Liver (tissue), 9 donors: ENCODE results near the gene HIP1R. TPM values are rescaled to one million over a fixed set of nuclear protein-coding genes. Genes with fewer than 3 reads are reported as not detected.

Experiments
- DNase-seq: peaks from one replicate; pipeline ENCODE4 v3.0.0-alpha.2; 2017; ENCODE audit warnings: low spot score
- H3K27ac ChIP-seq, 2 donors: one replicate each; pipeline ENCODE4 v1.7.0; 2013; ENCODE audit warnings: inconsistent platforms in 2 of 2, low read length in 2 of 2, control low read depth in 1 of 2, low read depth in 1 of 2, mild to moderate bottlenecking in 1 of 2
- H3K27me3 ChIP-seq, 4 donors: one replicate each; pipeline versions ENCODE4 v1.6.1 to v1.7.0; 2013; ENCODE audit warnings: low read length in 3 of 4, inconsistent platforms in 1 of 4, mild to moderate bottlenecking in 1 of 4, moderate library complexity in 1 of 4; ENCODE audit not compliant: control insufficient read depth in 4 of 4, insufficient read depth in 4 of 4
- H3K36me3 ChIP-seq, 4 donors: one replicate each; pipeline versions ENCODE4 v1.6.1 to v1.7.0; 2013; ENCODE audit warnings: low read length in 3 of 4, mild to moderate bottlenecking in 3 of 4, low read depth in 1 of 4, moderate library complexity in 1 of 4; ENCODE audit not compliant: control insufficient read depth in 4 of 4, insufficient read depth in 3 of 4
- H3K4me1 ChIP-seq, 4 donors: one replicate each; pipeline versions ENCODE4 v1.6.1 to v1.7.0; 2013; ENCODE audit warnings: low read length in 3 of 4, mild to moderate bottlenecking in 3 of 4, moderate library complexity in 1 of 4; ENCODE audit not compliant: control insufficient read depth in 4 of 4, insufficient read depth in 4 of 4
- H3K4me3 ChIP-seq, 3 donors: one replicate each; pipeline versions ENCODE4 v1.6.1 to v1.7.0; 2013; ENCODE audit warnings: low read length in 3 of 3, control low read depth in 1 of 3, low read depth in 1 of 3, mild to moderate bottlenecking in 1 of 3
- H3K9ac ChIP-seq, 2 donors: one replicate each; pipeline ENCODE4 v1.7.0; 2013; ENCODE audit warnings: low read length in 2 of 2, mild to moderate bottlenecking in 2 of 2, moderate library complexity in 2 of 2, control low read depth in 1 of 2, low read depth in 1 of 2
- H3K9me3 ChIP-seq, 4 donors: one replicate each; pipeline versions ENCODE4 v1.6.1 to v1.7.0; 2013; ENCODE audit warnings: low read length in 3 of 4; ENCODE audit not compliant: control insufficient read depth in 4 of 4
- ATF3 ChIP-seq: IDR thresholded peaks from 2 replicates; pipeline ENCODE4 v1.6.1; 2016; ENCODE audit warnings: antibody characterized with exemption
- EGR1 ChIP-seq, 2 donors: IDR thresholded peaks; 2 replicates each; pipeline ENCODE4 v1.6.1; 2016 to 2018; ENCODE audit warnings: antibody characterized with exemption in 2 of 2, low read depth in 2 of 2
- FOXA2 ChIP-seq: IDR thresholded peaks from 2 replicates; pipeline ENCODE4 v1.6.1; 2016; ENCODE audit warnings: antibody characterized with exemption
- GABPA ChIP-seq, 2 donors: IDR thresholded peaks in 1 of 2; conservative IDR thresholded peaks in 1 of 2; 2 replicates each; pipeline ENCODE4 v1.6.1; 2016; ENCODE audit warnings: antibody characterized with exemption in 2 of 2, mild to moderate bottlenecking in 1 of 2, moderate library complexity in 1 of 2
- HNF4A ChIP-seq, 2 donors: conservative IDR thresholded peaks; 2 replicates each; pipeline ENCODE4 v1.6.1; 2016; ENCODE audit warnings: antibody characterized with exemption in 2 of 2, mild to moderate bottlenecking in 2 of 2
- HNF4G ChIP-seq: IDR thresholded peaks from 2 replicates; pipeline ENCODE4 v1.6.1; 2016; ENCODE audit warnings: antibody characterized with exemption
- JUND ChIP-seq, 2 donors: IDR thresholded peaks; 2 replicates each; pipeline ENCODE4 v1.6.1; 2016; ENCODE audit warnings: antibody characterized with exemption in 2 of 2
- MAX ChIP-seq: IDR thresholded peaks from 2 replicates; pipeline ENCODE4 v1.6.1; 2016; ENCODE audit warnings: antibody characterized with exemption
- NR2F2 ChIP-seq: IDR thresholded peaks from 2 replicates; pipeline ENCODE4 v1.6.1; 2016; ENCODE audit warnings: antibody characterized with exemption
- RAD21 ChIP-seq, 2 donors: IDR thresholded peaks; 2 replicates each; pipeline ENCODE4 v1.6.1; 2016; ENCODE audit warnings: antibody characterized with exemption in 2 of 2, mild to moderate bottlenecking in 2 of 2
- REST ChIP-seq: IDR thresholded peaks from 2 replicates; pipeline ENCODE4 v1.6.1; 2016; ENCODE audit warnings: antibody characterized with exemption, mild to moderate bottlenecking
- RXRA ChIP-seq, 2 donors: IDR thresholded peaks; 2 replicates each; pipeline ENCODE4 v1.6.1; 2017 to 2018; ENCODE audit warnings: antibody characterized with exemption in 2 of 2, mild to moderate bottlenecking in 1 of 2
- SP1 ChIP-seq: IDR thresholded peaks from 2 replicates; pipeline ENCODE4 v1.6.1; 2018; ENCODE audit warnings: antibody characterized with exemption, mild to moderate bottlenecking
- YY1 ChIP-seq: IDR thresholded peaks from 2 replicates; pipeline ENCODE4 v1.6.1; 2016; ENCODE audit warnings: antibody characterized with exemption, mild to moderate bottlenecking
- ZBTB33 ChIP-seq: IDR thresholded peaks from 2 replicates; pipeline ENCODE4 v1.6.1; 2016; ENCODE audit warnings: antibody characterized with exemption
- WGBS: extraction: QIAGEN DNeasy Blood & Tissue Kit; methylation state at CpG from one replicate; pipeline ENCODE4 v1.1.7; 2013; 5-methylcytosine and 5-hydroxymethylcytosine counted together
- polyA plus RNA-seq, 2 donors: library from polyadenylated mRNA; stranded (reverse) in 1 of 2; unstranded in 1 of 2; fragments of 200-250 nt in 1 of 2; fragments of >200 nt in 1 of 2; fragmentation: Nextera tagmentation in 1 of 2; extraction: Ambion mirVana in 1 of 2; gene quantifications; one replicate each; pipeline versions ENCODE4 v1.2.1 to v1.2.3, GENCODE V29; 2013 to 2015
- total RNA-seq, 2 donors: library from RNA; depleted of rRNA; stranded (reverse); fragments of >200 nt; gene quantifications; one replicate each; pipeline ENCODE4 v1.2.3, GENCODE V29; 2014
- TF ChIP-seq, protein P1 (sequence below): fragments of 150-350 bp; IDR thresholded peaks from 2 replicates; pipeline ENCODE4 v1.5.1; 2017; ENCODE audit warnings: improper control_type of control experiment, low read depth, low read length; ENCODE audit not compliant: missing input control
- donor health status: healthy.
- donor health status: healthy.
- donor health status: healthy.
- donor health status: healthy.
- donor health status: healthy.

The HIP1R gene, protein sequence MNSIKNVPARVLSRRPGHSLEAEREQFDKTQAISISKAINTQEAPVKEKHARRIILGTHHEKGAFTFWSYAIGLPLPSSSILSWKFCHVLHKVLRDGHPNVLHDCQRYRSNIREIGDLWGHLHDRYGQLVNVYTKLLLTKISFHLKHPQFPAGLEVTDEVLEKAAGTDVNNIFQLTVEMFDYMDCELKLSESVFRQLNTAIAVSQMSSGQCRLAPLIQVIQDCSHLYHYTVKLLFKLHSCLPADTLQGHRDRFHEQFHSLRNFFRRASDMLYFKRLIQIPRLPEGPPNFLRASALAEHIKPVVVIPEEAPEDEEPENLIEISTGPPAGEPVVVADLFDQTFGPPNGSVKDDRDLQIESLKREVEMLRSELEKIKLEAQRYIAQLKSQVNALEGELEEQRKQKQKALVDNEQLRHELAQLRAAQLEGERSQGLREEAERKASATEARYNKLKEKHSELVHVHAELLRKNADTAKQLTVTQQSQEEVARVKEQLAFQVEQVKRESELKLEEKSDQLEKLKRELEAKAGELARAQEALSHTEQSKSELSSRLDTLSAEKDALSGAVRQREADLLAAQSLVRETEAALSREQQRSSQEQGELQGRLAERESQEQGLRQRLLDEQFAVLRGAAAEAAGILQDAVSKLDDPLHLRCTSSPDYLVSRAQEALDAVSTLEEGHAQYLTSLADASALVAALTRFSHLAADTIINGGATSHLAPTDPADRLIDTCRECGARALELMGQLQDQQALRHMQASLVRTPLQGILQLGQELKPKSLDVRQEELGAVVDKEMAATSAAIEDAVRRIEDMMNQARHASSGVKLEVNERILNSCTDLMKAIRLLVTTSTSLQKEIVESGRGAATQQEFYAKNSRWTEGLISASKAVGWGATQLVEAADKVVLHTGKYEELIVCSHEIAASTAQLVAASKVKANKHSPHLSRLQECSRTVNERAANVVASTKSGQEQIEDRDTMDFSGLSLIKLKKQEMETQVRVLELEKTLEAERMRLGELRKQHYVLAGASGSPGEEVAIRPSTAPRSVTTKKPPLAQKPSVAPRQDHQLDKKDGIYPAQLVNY
- total RNA-seq, result 10 to 100 TPM; 18.3 to 52.5 TPM
- 10 to 100 TPM; 12.4 to 15.8 TPM for polyA plus RNA-seq

DNA sequence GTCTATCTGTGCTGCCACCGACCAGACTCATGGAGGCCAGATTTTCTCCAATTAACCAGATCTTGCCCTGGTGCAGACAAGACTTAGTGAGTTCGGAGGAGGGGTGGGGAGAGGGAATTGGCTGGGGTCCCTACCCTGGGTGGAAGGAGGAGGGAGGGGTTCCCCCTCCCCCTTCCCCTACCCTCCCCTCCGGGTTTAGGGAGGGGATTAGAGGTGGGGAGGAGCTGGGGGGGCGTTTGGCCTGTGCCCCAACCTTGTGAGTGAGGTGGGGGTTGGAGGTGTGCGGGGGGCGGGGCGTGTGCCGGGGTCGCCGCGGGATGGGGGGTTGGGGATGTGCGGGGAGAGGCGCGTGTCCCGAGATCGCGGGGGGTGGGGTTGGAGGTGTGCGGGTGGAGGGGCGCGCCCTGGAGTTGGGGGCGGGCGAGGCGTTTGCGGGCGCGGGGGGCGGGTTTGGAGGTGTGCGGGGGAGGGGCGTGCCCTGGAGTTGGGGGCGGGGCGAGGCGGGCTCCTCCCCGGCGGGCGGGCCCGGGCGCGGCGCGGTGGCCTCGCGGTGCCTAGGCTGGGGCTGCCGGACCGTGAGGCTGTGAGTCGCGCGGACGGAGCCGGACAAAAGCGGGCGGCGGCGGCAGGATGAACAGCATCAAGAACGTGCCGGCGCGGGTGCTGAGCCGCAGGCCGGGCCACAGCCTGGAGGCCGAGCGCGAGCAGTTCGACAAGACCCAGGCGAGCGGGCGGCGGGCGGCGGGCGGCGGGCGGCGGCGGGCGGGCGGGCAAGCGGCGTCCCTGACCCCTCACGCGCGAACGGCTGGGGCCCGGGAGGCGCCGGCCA is at the start of gene HIP1R:
HIP1R (plus strand) TSS at position 537 of the 829 bp plus-strand sequence; CDS start at position 631, 94 bp downstream.
- H3K27me3 ChIP-seq, result no peaks in the 10 kb centered on the region
- DNase-seq, result peak; percentile 75
- peaks cover 6 to 42% (median 33%) of the 10 kb centered on the region in 4 donors for H3K4me1 ChIP-seq
- peak within 1 kb of the TSS; percentile 70 to 94 for H3K27ac ChIP-seq
- WGBS, result 1% methylated on average over 85 of the region's 85 CpGs
- H3K9me3 ChIP-seq, result no peaks in the 10 kb centered on the region
- peak within 1 kb of the TSS; percentile 71 to 88 (median 82) for H3K4me3 ChIP-seq
- H3K9ac ChIP-seq, result peak within 1 kb of the TSS; percentile 18 to 78
- no peaks in the 10 kb centered on the region for H3K36me3 ChIP-seq
- TF ChIP-seq GABPA (IDR thresholded peaks at IDR 0.05 in 1 of 2, conservative IDR thresholded peaks at IDR 0.05 in 1 of 2) (no peak), ATF3 (no peak), NR2F2 (no peak), ZBTB33 (no peak), FOXA2 (no peak), RAD21 (IDR thresholded peaks at IDR 0.05) (no peak), EGR1 (IDR thresholded peaks at IDR 0.05; ENCODE audit: low read depth in 2 of 2) (no peak), RXRA (IDR thresholded peaks at IDR 0.05) (no peak), REST (no peak), SP1 (no peak), HNF4A (conservative IDR thresholded peaks at IDR 0.05) (no peak), YY1 (no peak), JUND (IDR thresholded peaks at IDR 0.05) (no peak), MAX (no peak), HNF4G (no peak)
- TF ChIP-seq, protein P1, sequence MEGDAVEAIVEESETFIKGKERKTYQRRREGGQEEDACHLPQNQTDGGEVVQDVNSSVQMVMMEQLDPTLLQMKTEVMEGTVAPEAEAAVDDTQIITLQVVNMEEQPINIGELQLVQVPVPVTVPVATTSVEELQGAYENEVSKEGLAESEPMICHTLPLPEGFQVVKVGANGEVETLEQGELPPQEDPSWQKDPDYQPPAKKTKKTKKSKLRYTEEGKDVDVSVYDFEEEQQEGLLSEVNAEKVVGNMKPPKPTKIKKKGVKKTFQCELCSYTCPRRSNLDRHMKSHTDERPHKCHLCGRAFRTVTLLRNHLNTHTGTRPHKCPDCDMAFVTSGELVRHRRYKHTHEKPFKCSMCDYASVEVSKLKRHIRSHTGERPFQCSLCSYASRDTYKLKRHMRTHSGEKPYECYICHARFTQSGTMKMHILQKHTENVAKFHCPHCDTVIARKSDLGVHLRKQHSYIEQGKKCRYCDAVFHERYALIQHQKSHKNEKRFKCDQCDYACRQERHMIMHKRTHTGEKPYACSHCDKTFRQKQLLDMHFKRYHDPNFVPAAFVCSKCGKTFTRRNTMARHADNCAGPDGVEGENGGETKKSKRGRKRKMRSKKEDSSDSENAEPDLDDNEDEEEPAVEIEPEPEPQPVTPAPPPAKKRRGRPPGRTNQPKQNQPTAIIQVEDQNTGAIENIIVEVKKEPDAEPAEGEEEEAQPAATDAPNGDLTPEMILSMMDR, result no peak
